NB4 (cell line): ENCODE data around the gene OXSM.

ENCODE experiments used
- CTCF ChIP-seq: IDR thresholded peaks from one replicate; pipeline ENCODE4 v1.5.1; 2012; ENCODE audit warnings: low read depth, low read length
- MYC ChIP-seq: IDR thresholded peaks from 2 replicates; pipeline ENCODE4 v1.6.1; 2011; ENCODE audit warnings: low read depth, low read length
- POLR2A ChIP-seq: IDR thresholded peaks from 2 replicates; pipeline ENCODE4 v1.6.1; 2011; ENCODE audit warnings: mild to moderate bottlenecking; ENCODE audit not compliant: insufficient read length; ENCODE audit errors: extremely low read depth

GRCh38 chr3:25837038-25837437 lies 47.1 kb downstream of the OXSM start:
- TF ChIP-seq POLR2A (no peak), CTCF (no peak), MYC (no peak)
